HG03103 (cell line): ENCODE measurements around the gene MLLT10.
A peak's percentile ranks its signal among the peaks of the same experiment; 100 is the strongest.

Experiments used
- ATAC-seq: cut with Tn5 transposase; IDR thresholded peaks from one replicate; pipeline ENCODE4 v1.9.1; 2021; ENCODE audit warnings: low read depth; ENCODE audit not compliant: unreplicated experiment

MLLT10 gene

GRCh38 chr10:21722209-21722608 lies 188.2 kb downstream of the MLLT10 start:
- no peak for ATAC-seq

GRCh38 chr10:21724020-21724589 lies 190.1 kb downstream of the MLLT10 start:
- no peak for ATAC-seq

- ATAC-seq = peak; percentile 79
Measured at GRCh38 chr10:21724687-21725367, 190.8 kb downstream of the MLLT10 start.

- no peak for ATAC-seq
Measured at GRCh38 chr10:21726601-21727225, 192.7 kb downstream of the MLLT10 start.

DNA sequence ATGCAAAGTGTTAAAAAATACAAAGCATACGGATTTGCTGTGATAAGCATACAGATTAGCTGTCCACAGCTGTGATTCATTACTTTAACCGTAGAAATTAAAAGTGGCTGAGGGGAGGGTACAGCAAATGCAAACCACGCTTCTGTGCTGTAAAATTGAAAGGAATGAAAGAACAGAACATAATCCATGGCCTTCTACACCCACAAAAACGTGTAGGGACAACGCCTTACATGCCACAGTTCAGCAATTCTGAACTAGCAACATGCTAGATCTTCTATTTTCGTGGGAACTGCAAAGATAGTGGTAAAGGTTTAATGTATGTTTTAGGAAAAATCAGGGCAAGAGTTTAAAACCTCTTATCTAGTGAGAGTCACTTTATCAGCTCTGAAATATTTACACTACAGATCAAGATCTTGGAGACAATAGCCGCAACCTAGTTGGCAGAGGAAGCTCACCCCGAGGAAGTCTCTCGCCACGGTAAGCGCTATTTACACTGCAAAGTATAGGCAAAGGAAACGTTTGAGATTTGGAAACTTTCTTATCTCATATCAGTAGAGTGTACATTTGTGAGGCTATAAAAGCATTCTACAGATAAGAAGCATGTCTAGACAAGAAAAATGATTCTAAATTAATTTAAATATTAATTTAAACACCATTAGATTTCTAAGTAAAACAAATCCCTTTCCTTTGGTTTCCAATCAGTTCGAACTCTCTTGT lies 193.6 kb downstream of the MLLT10 start:
- ATAC-seq = no peak

GRCh38 chr10:21728618-21729017 lies 194.6 kb downstream of the MLLT10 start:
- ATAC-seq = no peak

DNA sequence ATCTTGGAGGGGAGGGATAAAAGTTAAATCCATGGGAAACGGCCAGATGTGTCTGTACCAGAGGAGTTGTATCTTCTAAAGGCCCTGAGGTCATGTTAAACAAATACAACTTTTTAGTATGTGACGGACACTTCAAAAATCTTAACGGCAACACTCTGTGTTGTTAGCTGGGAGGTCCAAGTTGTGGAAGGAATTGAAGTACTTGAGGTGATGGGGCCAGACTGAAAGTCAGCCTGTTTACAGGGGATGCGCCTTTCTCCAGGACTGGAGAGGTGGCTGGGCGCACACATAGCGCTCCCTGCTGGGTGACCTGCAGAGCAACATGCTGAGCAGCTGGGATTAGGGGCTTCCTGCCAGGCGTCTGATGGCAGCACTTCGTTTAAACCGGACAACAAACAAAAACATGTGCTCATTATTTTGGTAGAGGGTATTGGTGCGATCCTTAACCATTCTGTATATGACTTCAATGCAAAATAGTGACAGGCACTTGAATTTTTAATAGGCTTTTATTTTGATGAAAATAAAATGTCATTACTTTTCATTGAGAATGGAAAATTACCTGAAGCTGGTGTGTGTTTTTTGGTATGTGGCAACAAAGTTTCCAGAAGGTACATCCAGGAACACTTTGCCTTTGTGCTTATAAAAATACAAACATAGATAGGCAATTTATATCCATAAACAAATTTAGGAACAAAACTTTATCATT lies 198.2 kb downstream of the MLLT10 start:
- ATAC-seq = peak; percentile 87

GRCh38 chr10:21733710-21734109 lies 199.7 kb downstream of the MLLT10 start:
- ATAC-seq = no peak

- ATAC-seq = no peak
Measured at GRCh38 chr10:21737106-21737505, 203.1 kb downstream of the MLLT10 start.

DNA sequence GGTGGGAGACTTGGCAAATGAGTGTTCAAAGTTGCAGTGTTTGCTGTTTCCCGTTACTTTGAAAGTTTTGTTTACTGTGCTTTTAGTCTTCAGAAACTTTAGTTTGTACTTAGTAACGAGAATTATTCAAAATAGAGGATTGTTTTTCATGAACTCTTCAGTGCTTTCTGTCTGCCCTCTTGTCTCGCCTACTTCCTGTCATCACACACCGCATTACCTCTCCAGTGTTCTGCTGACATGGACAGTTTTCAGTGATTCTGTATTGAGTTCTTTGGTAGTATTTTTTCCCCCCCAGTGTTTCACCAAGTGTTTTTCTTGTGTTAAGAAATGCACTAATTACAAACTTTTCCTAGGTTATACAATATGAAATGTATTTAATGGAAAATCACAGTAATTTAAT lies 207.0 kb downstream of the MLLT10 start:
- ATAC-seq = no peak

GRCh38 chr10:21742740-21743412 lies 208.8 kb downstream of the MLLT10 start:
- ATAC-seq = no peak

- no peak for ATAC-seq
Measured at GRCh38 chr10:21744223-21744622, 210.2 kb downstream of the MLLT10 start.

DNA sequence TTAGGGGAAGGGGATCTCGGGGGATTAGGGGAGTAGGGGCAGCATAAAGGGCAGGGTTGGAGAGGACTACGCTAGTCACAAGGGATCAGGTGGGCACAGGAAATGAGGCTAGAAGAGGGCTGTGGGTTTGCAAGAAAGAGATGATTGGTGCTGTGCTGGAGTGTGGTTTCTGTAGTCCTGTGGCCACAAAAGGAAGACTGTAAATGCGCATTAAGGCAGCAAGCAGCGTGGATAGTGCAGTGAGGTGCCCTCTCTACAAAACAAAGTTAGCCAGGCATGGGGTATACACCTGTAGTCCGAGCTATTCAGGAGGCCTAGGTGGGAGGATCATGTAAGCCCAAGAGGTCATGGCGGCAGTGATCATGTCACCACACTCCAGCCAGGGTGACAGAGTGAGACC lies 212.1 kb downstream of the MLLT10 start:
- ATAC-seq = no peak

DNA sequence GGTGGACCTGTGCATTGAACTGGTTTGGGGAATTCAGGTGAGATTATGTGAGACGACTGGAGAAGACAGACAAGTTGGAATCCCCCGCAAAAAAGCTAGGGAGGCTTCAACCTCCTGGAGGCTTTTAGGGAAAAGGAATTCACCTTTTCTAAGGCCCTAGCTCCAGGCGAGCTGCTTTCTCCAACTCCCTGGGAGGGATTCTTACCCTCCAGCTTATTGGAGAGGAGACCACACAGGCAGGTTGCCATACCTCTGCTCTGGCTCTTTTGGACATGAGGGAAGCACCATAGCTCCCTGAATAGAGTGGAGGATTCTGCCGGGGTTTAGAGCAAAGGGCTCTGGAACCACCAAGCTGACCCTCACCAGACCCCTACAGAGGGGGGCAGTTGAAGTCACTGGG lies 213.8 kb downstream of the MLLT10 start:
- no peak for ATAC-seq

- no peak for ATAC-seq
Measured at GRCh38 chr10:21749788-21750187, 215.8 kb downstream of the MLLT10 start.

DNA sequence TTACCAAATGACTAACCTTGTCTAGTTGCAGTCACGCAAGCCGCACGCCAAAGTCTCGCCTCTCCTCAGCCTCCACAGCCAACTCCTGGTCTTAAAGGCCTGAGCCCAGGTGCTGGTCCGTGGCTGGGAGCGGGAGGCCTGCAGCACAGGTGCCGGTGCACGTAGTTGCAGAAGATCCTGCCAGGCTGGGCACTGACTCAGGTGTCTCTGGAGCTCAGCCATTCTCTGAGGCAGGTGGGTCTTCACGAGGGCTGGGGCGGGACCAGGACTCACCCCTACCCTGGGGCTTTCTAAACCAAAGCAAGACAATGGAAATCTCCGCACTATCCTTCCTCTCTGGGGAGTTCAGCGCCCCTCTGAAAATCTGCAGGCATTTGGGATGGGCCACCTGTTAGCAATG lies 216.4 kb downstream of the MLLT10 start:
- no peak for ATAC-seq

DNA sequence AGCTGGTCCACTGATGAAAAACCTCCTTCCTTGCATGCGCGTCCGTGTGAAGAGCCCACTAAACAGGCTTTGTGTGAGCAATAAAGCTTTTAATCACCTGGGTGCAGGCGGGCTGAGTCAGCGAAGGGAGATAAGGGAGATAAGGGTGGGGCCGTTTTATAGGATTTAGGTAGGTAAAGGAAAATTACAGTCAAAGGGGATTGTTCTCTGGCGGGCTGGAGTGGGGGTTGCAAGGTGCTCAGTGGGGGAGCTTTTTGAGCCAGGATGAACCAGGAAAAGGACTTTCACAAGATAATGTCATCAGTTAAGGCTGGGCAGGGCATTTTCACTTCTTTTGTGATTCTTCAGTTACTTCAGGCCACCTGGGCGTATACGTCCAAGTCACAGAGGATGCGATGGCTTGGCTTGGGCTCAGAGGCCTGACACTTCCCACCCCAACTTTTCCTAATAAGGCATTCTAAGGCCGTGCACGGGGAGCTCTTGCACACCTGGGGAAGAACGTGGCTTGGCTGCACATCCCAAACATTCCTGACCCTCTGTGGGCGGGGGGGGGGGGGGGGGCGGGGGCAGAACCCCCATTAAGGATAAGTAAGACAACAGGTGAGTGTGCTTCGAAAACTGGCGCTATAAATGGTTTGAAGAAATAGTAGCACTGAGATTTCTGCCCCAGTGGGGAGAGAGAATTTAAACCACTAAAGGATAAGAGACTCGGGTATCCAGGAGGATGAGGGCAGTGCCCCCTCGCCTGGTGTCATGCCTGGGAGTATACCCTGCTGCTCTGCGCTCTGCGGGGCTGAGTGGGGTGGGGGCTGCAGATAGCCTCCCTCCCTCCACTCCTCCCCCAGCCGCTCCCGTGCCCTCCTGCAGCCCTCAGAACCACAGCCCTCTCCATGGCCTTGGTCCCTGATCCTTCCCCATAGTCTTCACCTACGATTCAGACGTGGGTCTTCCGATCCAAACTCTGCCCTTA lies 217.6 kb downstream of the MLLT10 start:
- no peak for ATAC-seq

DNA sequence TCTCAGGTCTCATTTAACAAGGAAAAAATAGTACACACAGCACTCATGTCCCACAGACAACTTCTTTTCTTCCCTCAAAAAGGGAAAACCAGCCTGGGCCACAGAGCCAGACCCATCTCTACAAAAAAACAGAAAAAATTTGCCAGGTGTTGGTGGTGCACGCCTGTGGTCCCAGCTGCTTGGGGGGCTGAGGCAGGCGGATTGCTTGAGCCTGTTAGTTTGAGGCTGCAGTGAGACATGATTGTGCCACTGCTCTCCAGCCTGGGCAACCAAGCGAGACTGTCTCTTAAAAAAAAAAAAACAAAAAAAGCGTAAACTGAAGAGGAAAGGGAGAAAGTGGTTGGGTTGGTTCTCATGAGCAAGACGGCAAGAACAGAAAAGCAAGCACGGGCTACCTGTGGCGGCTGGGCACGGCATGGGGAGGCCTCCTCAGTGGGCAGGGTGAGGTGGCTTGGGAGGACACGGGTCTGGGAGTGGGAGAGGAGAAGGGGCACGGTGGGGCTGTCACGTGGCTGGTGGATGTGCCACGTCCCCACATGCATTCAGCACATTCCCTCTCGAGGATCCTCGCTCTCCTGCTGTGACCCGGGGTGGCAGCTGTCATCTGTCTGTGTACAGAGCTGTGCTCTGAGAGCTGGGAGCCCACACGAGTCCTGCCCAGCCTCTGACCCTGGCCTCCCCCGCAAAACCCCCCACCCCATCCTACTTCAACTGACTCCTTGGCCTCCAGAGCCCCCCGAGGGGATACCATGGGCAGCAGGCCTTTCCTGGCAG lies 219.7 kb downstream of the MLLT10 start:
- no peak for ATAC-seq
